Trophoblast cell (in vitro differentiated cells and primary cell): ENCODE measurements around the gene NDP.

Experiments
- DNase-seq, 2 donors: peaks; one replicate each; pipeline ENCODE4 v3.0.0-alpha.2; 2016
- H2AFZ ChIP-seq: 2 replicates; pipeline ENCODE4 v1.6.1; 2013; ENCODE audit warnings: low read length, moderate library complexity, mild to moderate bottlenecking; ENCODE audit not compliant: insufficient read depth, poor library complexity
- H2AK5ac ChIP-seq: 2 replicates; pipeline ENCODE4 v1.6.1; 2013; ENCODE audit warnings: mild to moderate bottlenecking, low read length
- H2BK120ac ChIP-seq: 2 replicates; pipeline ENCODE4 v1.6.1; 2013; ENCODE audit warnings: low read length, mild to moderate bottlenecking, moderate library complexity; ENCODE audit not compliant: insufficient read depth, poor library complexity
- H2BK12ac ChIP-seq: 2 replicates; pipeline ENCODE4 v1.6.1; 2013; ENCODE audit warnings: mild to moderate bottlenecking, low read length, moderate library complexity
- H2BK5ac ChIP-seq: 2 replicates; pipeline ENCODE4 v1.6.1; 2013; ENCODE audit warnings: low read length, low read depth, moderate library complexity, mild to moderate bottlenecking; ENCODE audit not compliant: poor library complexity
- H3K14ac ChIP-seq: 2 replicates; pipeline ENCODE4 v1.6.1; 2013; ENCODE audit warnings: mild to moderate bottlenecking, low read length
- H3K18ac ChIP-seq: 2 replicates; pipeline ENCODE4 v1.6.1; 2013; ENCODE audit warnings: mild to moderate bottlenecking, low read length
- H3K23ac ChIP-seq: 2 replicates; pipeline ENCODE4 v1.6.1; 2013; ENCODE audit warnings: low read length
- H3K27ac ChIP-seq: 2 replicates; pipeline ENCODE4 v1.5.1; 2013; ENCODE audit warnings: low read depth, mild to moderate bottlenecking, inconsistent platforms, low read length, moderate library complexity
- H3K27me3 ChIP-seq: 2 replicates; pipeline ENCODE4 v1.6.1; 2013; ENCODE audit warnings: inconsistent platforms, mild to moderate bottlenecking, low read length, moderate library complexity; ENCODE audit not compliant: insufficient read depth
- H3K36me3 ChIP-seq, 2 experiments: 1 replicate in 1 of 2; 2 replicates in 1 of 2; pipeline ENCODE4 v1.6.1; 2013; ENCODE audit warnings: low read length in 2 of 2, mild to moderate bottlenecking in 2 of 2, moderate library complexity in 1 of 2; ENCODE audit not compliant: insufficient read depth in 2 of 2, control insufficient read depth in 1 of 2
- H3K4ac ChIP-seq: 2 replicates; pipeline ENCODE4 v1.6.1; 2013; ENCODE audit warnings: low read depth, mild to moderate bottlenecking, low read length, moderate library complexity
- H3K4me1 ChIP-seq, 2 experiments: 1 replicate in 1 of 2; 2 replicates in 1 of 2; pipeline ENCODE4 v1.6.1; 2013; ENCODE audit warnings: low read length in 2 of 2, mild to moderate bottlenecking in 2 of 2, moderate library complexity in 1 of 2; ENCODE audit not compliant: insufficient read depth in 2 of 2, control insufficient read depth in 1 of 2
- H3K4me2 ChIP-seq: 2 replicates; pipeline ENCODE4 v1.6.1; 2013; ENCODE audit warnings: inconsistent platforms, mild to moderate bottlenecking, low read length, moderate library complexity
- H3K4me3 ChIP-seq: 2 replicates; pipeline ENCODE4 v1.5.1; 2013; ENCODE audit warnings: mild to moderate bottlenecking, low read depth, low read length, inconsistent platforms
- H3K79me1 ChIP-seq: one replicate; pipeline ENCODE4 v1.6.1; 2013; ENCODE audit warnings: low read length
- H3K79me2 ChIP-seq: 2 replicates; pipeline ENCODE4 v1.6.1; 2013; ENCODE audit warnings: low read length, mild to moderate bottlenecking; ENCODE audit not compliant: control insufficient read depth, insufficient read depth, poor library complexity
- H3K9ac ChIP-seq: 2 replicates; pipeline ENCODE4 v1.6.1; 2013; ENCODE audit warnings: mild to moderate bottlenecking, low read length
- H3K9me3 ChIP-seq: 2 replicates; pipeline ENCODE4 v1.6.1; 2013; ENCODE audit warnings: low read depth, mild to moderate bottlenecking, control low read depth, inconsistent platforms, low read length; ENCODE audit not compliant: insufficient read depth
- H4K12ac ChIP-seq: 2 replicates; pipeline ENCODE4 v1.6.1; 2013; ENCODE audit warnings: low read depth, mild to moderate bottlenecking, low read length, moderate library complexity
- H4K8ac ChIP-seq: 2 replicates; pipeline ENCODE4 v1.6.1; 2013; ENCODE audit warnings: low read depth, mild to moderate bottlenecking, low read length, moderate library complexity
- H4K91ac ChIP-seq: one replicate; pipeline ENCODE4 v1.6.1; 2013; ENCODE audit warnings: low read depth, mild to moderate bottlenecking, low read length, moderate library complexity
- WGBS: extraction: QIAGEN DNeasy Blood & Tissue Kit; methylation state at CpG from one replicate; pipeline ENCODE4 v1.1.7; 2013; ENCODE audit warnings: missing lambda C conversion rate; ENCODE audit not compliant: insufficient read length, insufficient coverage; ENCODE audit errors: extremely low coverage; 5-methylcytosine and 5-hydroxymethylcytosine counted together

NDP gene

DNA sequence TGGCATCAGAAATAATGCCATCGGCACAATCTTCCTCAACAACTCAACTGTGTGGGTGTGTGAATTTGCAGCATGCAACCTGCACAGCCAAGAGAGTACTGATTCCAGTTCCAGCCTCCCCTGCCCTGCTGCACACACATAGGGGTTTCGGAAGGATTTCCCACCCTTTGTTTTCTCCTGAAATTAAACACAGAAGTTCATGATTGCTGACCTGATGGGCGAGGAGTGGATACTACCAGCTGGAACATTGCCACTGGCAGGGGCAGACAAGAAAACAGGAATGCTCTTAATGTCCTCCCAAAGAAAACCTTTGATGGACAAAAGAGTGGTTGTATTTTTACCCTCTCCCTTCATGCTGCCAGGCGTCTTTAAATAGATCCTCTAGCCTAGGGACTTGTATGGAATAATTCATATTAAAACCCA lies 4.8 kb downstream of the NDP start:
- no peak overlapping the region for H3K18ac ChIP-seq
- H2AFZ ChIP-seq = no peak overlapping the region
- no CpG with 5 or more reads among the region's 4 CpGs for WGBS
- DNase-seq = no peak
- no peak overlapping the region for H3K27ac ChIP-seq
- no peaks in the 10 kb centered on the region for H3K79me2 ChIP-seq
- no peak overlapping the region for H2BK12ac ChIP-seq
- no peak overlapping the region for H3K4ac ChIP-seq
- no peak overlapping the region for H3K4me2 ChIP-seq
- no peak overlapping the region for H4K8ac ChIP-seq
- peaks cover 2% of the 10 kb centered on the region for H3K79me1 ChIP-seq
- H4K91ac ChIP-seq = no peak overlapping the region
- no peak overlapping the region for H3K4me3 ChIP-seq
- no peaks in the 10 kb centered on the region for H3K36me3 ChIP-seq
- peaks cover 0 to 2% of the 10 kb centered on the region in 2 experiments for H3K4me1 ChIP-seq
- H3K23ac ChIP-seq = no peak overlapping the region
- no peak overlapping the region for H2BK120ac ChIP-seq
- H3K9ac ChIP-seq = no peak overlapping the region
- H4K12ac ChIP-seq = no peak overlapping the region
- H3K14ac ChIP-seq = no peak overlapping the region
- no peaks in the 10 kb centered on the region for H3K27me3 ChIP-seq
- no peaks in the 10 kb centered on the region for H3K9me3 ChIP-seq
- H2AK5ac ChIP-seq = no peak overlapping the region
- H2BK5ac ChIP-seq = no peak overlapping the region

DNA sequence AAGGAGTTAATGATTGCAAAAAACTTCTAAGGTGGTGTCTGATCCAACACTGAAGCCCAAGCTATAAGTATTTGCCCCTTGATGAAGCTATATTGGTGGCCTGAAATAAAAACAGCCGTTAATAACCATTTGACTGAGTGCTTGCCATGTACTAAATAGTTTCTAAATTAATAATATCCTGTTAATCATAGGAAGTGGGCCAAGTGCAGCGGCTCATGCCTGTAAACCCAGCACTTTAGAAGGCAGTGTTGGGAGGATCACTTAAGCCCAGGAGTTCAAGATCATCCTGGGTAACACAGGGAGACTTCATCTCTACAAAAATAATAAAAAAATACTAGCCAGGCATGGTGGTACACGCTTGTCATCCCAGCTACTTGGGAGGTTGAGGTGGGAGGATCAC lies 8.3 kb downstream of the NDP start:
- DNase-seq = no peak
- no peaks in the 10 kb centered on the region for H3K79me2 ChIP-seq
- no peaks in the 10 kb centered on the region for H3K9me3 ChIP-seq
- no peak overlapping the region for H3K14ac ChIP-seq
- no peak overlapping the region for H3K4ac ChIP-seq
- no peaks in the 10 kb centered on the region for H3K36me3 ChIP-seq
- H3K4me1 ChIP-seq = peaks cover 0 to 2% of the 10 kb centered on the region in 2 experiments
- no peak overlapping the region for H3K27ac ChIP-seq
- no peak overlapping the region for H2BK12ac ChIP-seq
- H4K8ac ChIP-seq = no peak overlapping the region
- no peak overlapping the region for H3K4me2 ChIP-seq
- no peak overlapping the region for H4K12ac ChIP-seq
- H2BK120ac ChIP-seq = no peak overlapping the region
- H2AK5ac ChIP-seq = no peak overlapping the region
- H3K18ac ChIP-seq = no peak overlapping the region
- H3K23ac ChIP-seq = no peak overlapping the region
- H4K91ac ChIP-seq = no peak overlapping the region
- H3K27me3 ChIP-seq = no peaks in the 10 kb centered on the region
- H2AFZ ChIP-seq = no peak overlapping the region
- peaks cover 2% of the 10 kb centered on the region for H3K79me1 ChIP-seq
- no peak overlapping the region for H3K9ac ChIP-seq
- no peak overlapping the region for H3K4me3 ChIP-seq
- no CpG with 5 or more reads among the region's 3 CpGs for WGBS
- H2BK5ac ChIP-seq = no peak overlapping the region

DNA sequence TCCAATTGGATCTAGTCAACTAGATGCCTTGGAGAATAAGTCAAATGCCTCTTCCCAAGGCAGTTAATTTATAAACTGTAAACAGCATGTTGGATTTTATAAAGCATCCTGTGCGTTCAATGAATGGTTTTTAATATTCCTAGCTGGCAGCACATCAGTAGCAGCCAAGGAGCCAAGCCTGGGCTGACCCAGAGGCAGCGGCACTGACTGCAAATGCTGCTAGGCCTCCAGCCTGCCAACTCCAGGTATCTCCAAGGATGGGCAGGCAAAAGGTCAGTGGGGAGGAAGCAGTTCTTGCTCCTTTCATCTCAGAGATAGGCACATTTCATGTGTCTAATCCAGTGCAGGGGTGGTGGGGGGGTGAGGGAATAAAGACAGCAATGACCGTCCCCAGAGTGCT lies 9.5 kb downstream of the NDP start:
- Histone ChIP-seq H3K4me3 (no peak overlapping the region), H3K4me1 (no peaks in the 10 kb centered on the region), H3K36me3 (no peaks in the 10 kb centered on the region), H4K91ac (no peak overlapping the region), H3K9me3 (no peaks in the 10 kb centered on the region), H3K27me3 (no peaks in the 10 kb centered on the region), H2BK120ac (no peak overlapping the region), H2AFZ (no peak overlapping the region), H3K27ac (no peak overlapping the region), H4K8ac (no peak overlapping the region), H3K23ac (no peak overlapping the region), H3K79me2 (no peaks in the 10 kb centered on the region), H2BK5ac (no peak overlapping the region), H3K9ac (no peak overlapping the region), H2BK12ac (no peak overlapping the region), H3K18ac (no peak overlapping the region), H2AK5ac (no peak overlapping the region), H4K12ac (no peak overlapping the region), H3K4me2 (no peak overlapping the region), H3K4ac (no peak overlapping the region), H3K14ac (no peak overlapping the region), H3K79me1 (no peaks in the 10 kb centered on the region)
- WGBS = no CpG with 5 or more reads among the region's 3 CpGs
- DNase-seq = no peak

DNA sequence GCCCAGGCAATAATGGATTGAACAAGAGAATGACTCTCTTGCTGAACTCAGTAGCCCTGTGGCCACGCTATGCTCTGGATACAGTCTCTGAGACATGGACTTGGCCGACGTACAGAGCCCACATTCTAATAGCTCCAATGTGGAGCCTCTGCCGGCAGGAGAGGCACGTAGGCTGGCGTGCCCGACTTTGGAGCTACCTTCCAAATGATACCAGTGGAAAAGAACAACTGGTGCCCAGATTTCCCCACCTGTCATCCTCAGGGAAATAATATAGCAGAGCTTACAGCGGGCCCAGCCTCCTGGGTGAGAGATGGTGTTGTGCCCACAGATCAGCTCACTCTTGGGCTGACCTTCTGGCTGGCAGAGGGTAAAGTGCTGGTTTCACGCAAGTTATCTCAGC lies 10.6 kb downstream of the NDP start:
- no peak overlapping the region for H2BK5ac ChIP-seq
- no peak overlapping the region for H2AK5ac ChIP-seq
- no peaks in the 10 kb centered on the region for H3K9me3 ChIP-seq
- H3K23ac ChIP-seq = no peak overlapping the region
- no peak overlapping the region for H3K9ac ChIP-seq
- H2AFZ ChIP-seq = no peak overlapping the region
- no CpG with 5 or more reads among the region's 9 CpGs for WGBS
- no peak overlapping the region for H3K4ac ChIP-seq
- no peak overlapping the region for H3K27ac ChIP-seq
- H4K91ac ChIP-seq = no peak overlapping the region
- H3K79me1 ChIP-seq = no peaks in the 10 kb centered on the region
- no peak overlapping the region for H4K8ac ChIP-seq
- no peak overlapping the region for H3K4me3 ChIP-seq
- H3K4me1 ChIP-seq = no peaks in the 10 kb centered on the region
- no peak overlapping the region for H3K4me2 ChIP-seq
- H2BK12ac ChIP-seq = no peak overlapping the region
- no peak overlapping the region for H3K18ac ChIP-seq
- no peak overlapping the region for H4K12ac ChIP-seq
- no peak for DNase-seq
- H3K36me3 ChIP-seq = no peaks in the 10 kb centered on the region
- no peaks in the 10 kb centered on the region for H3K79me2 ChIP-seq
- no peak overlapping the region for H2BK120ac ChIP-seq
- no peaks in the 10 kb centered on the region for H3K27me3 ChIP-seq
- no peak overlapping the region for H3K14ac ChIP-seq
